OCI-LY7 (cell line): ENCODE results near the gene GALNT10.

Experiments used
- EZH2phosphoT487 ChIP-seq: fragments of 200-600 bp; sonication (generic); IDR thresholded peaks from 2 replicates; pipeline ENCODE4 v1.6.1; 2018; ENCODE audit warnings: low read depth, borderline replicate concordance, mild to moderate bottlenecking, mixed run types, antibody characterized with exemption, low read length, moderate library complexity, mixed read lengths
- TF ChIP-seq, protein P1 (sequence below): fragments of 200-600 bp; sonication (generic); conservative IDR thresholded peaks from 2 replicates; pipeline ENCODE4 v1.5.1; 2014; ENCODE audit warnings: mild to moderate bottlenecking, antibody characterized with exemption, low read length, moderate library complexity, mixed read lengths

DNA sequence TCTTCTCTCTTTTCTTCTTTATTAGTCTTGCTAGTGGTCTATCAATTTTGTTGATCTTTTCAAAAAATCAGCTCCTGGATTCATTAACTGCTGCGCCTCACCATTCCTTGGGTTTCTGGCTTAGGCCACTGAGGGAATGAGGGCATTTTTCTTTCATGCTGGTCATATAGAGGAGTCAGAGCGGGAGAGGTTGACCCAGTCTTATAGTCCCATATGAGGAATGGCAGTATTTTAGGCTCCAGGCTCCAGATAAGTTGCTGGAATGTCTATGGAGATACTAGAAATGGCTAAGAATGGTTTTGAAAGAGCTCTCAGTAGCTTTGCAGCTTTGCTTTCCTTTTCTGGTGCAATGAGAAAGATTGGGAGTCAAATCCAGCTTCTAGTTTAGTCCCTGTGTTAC is 58.2 kb downstream of the GALNT10 start:
- TF ChIP-seq, protein P1, sequence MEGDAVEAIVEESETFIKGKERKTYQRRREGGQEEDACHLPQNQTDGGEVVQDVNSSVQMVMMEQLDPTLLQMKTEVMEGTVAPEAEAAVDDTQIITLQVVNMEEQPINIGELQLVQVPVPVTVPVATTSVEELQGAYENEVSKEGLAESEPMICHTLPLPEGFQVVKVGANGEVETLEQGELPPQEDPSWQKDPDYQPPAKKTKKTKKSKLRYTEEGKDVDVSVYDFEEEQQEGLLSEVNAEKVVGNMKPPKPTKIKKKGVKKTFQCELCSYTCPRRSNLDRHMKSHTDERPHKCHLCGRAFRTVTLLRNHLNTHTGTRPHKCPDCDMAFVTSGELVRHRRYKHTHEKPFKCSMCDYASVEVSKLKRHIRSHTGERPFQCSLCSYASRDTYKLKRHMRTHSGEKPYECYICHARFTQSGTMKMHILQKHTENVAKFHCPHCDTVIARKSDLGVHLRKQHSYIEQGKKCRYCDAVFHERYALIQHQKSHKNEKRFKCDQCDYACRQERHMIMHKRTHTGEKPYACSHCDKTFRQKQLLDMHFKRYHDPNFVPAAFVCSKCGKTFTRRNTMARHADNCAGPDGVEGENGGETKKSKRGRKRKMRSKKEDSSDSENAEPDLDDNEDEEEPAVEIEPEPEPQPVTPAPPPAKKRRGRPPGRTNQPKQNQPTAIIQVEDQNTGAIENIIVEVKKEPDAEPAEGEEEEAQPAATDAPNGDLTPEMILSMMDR, result no peak
- no peak for TF ChIP-seq EZH2phosphoT487
